ENCODE measurements around the gene MAP3K9. TPM values are rescaled to one million over a fixed set of nuclear protein-coding genes. Genes with fewer than 3 reads are reported as not detected.

MAP3K9 gene
- total and polyA plus RNA-seq, 9 of the 15 experiments (the other 6 are each of a cell fraction or from before 2014, with no cell fraction given), result 0.03 to 0.60 (median 0.36) TPM

- no peaks in the 10 kb centered on the region for H4K20me1 ChIP-seq (replicated peaks; ENCODE audit: control insufficient read depth, insufficient read depth, low read length)
- H3K9ac ChIP-seq (ENCODE audit: insufficient read depth in 1 of 2, low read depth in 2 of 2, low read length in 2 of 2), result no peak overlapping the region
- in situ Hi-C loops (cut with MboI) (no loop called here), intact Hi-C loops (cut with micrococcal nuclease) (no loop called here)
- no peak for DNase-seq (ENCODE audit: extremely low read depth in 1 of 4, low spot score in 3 of 4)
- H3K36me3 ChIP-seq (ENCODE audit: control insufficient read depth, insufficient read depth, low read length), result no peaks in the 10 kb centered on the region
- no peak overlapping the region for H3K4me3 ChIP-seq
- no peak overlapping the region for H3K4me2 ChIP-seq (ENCODE audit: insufficient read depth, low read length)
- no peak overlapping the region for H3K27ac ChIP-seq (ENCODE audit: extremely low read depth, low read depth, low read length)
- no peaks in the 10 kb centered on the region for H3K9me1 ChIP-seq (ENCODE audit: control insufficient read depth, insufficient read depth, low read length)
- no peaks in the 10 kb centered on the region for H3K79me2 ChIP-seq (ENCODE audit: control insufficient read depth, insufficient read depth, low read length)
- no peaks in the 10 kb centered on the region for H3K9me3 ChIP-seq (replicated peaks; ENCODE audit: control insufficient read depth, insufficient read depth, low read depth, low read length)
- no peak for ATAC-seq
- no peak for TF ChIP-seq GABPB1 (CRISPR knock-in tag; IDR thresholded peaks at IDR 0.05)
- TF ChIP-seq ATF6 (CRISPR knock-in tag; IDR thresholded peaks at IDR 0.05), result no peak
- no peak for TF ChIP-seq PHF20 (IDR thresholded peaks at IDR 0.05; ENCODE audit: partially characterized antibody)
- TF ChIP-seq USF1 (CRISPR knock-in tag; IDR thresholded peaks at IDR 0.05), result no peak
- TF ChIP-seq PYGO2 (tag; IDR thresholded peaks at IDR 0.05), result no peak
- no peak for TF ChIP-seq HDAC3 (IDR thresholded peaks at IDR 0.05; ENCODE audit: borderline replicate concordance, partially characterized antibody)
- no peak for TF ChIP-seq HDAC2 (IDR thresholded peaks at IDR 0.05)
- TF ChIP-seq MTA3 (IDR thresholded peaks at IDR 0.05; ENCODE audit: borderline replicate concordance), result no peak
- TF ChIP-seq ZNF347 (CRISPR knock-in tag; IDR thresholded peaks at IDR 0.05; ENCODE audit: low read depth), result no peak
- TF ChIP-seq PREB (CRISPR knock-in tag; IDR thresholded peaks at IDR 0.05), result no peak
- no peak for TF ChIP-seq ZNF75A (CRISPR knock-in tag; IDR thresholded peaks at IDR 0.05)
- TF ChIP-seq ZBTB1 (CRISPR knock-in tag; IDR thresholded peaks at IDR 0.05; ENCODE audit: borderline replicate concordance, low read depth), result no peak
- no peaks in the 10 kb centered on the region; a peak in 1 of 5 replicates for H3K27me3 ChIP-seq (ENCODE audit: control insufficient read depth in 2 of 2, insufficient read depth in 2 of 2, low read length in 2 of 2)
- H2AFZ ChIP-seq (ENCODE audit: low read depth, low read length), result no peak overlapping the region
- CTCF ChIA-PET (ENCODE audit: low intra/inter-chr PET ratio), result no interaction called here
- POLR2A ChIA-PET, result no interaction called here
- no peaks in the 10 kb centered on the region for H3K4me1 ChIP-seq (replicated peaks in 1 of 2; ENCODE audit: control insufficient read depth in 2 of 2, insufficient read depth in 2 of 2, low read length in 2 of 2)
- no TSS peak for BruUV-seq (replicated peaks)
- FAIRE-seq, result no peak
Observed at GRCh38 chr14:70706177-70706576, 103.1 kb downstream of the MAP3K9 start.
